H1 (cell line): ENCODE data around the gene HPX. TPM values are rescaled to one million over a fixed set of nuclear protein-coding genes. Genes with fewer than 3 reads are reported as not detected.

Experiments used
- CTCF ChIA-PET: fragments of 300-600 bp; sonication (Branson Sonifier 250); formaldehyde crosslinking; loops from one replicate; lab custom pipeline; 2021; ENCODE audit not compliant: partially characterized antibody; lab: Charles Lee
- POLR2A ChIA-PET: fragments of 300-600 bp; sonication (Branson Sonifier 250); formaldehyde crosslinking; loops from one replicate; lab custom pipeline; 2021; ENCODE audit warnings: inconsistent platforms; ENCODE audit not compliant: partially characterized antibody; lab: Charles Lee
- DNase-seq, 2 experiments: peaks; one replicate each; pipeline versions ENCODE4 v3.0.0 to v3.0.0-alpha.2; 2010 to 2022; ENCODE audit warnings: low spot score in 2 of 2, low read depth in 1 of 2, mixed read lengths in 1 of 2
- FAIRE-seq: peaks from 2 replicates; lab custom pipeline; 2011; peaks lifted over from hg19 to GRCh38; lab: Jason Lieb, UNC
- H2AFZ ChIP-seq: 2 replicates; pipeline ENCODE4 v1.8.1; 2012; ENCODE audit warnings: low read length, inconsistent platforms
- H2AK5ac ChIP-seq: 2 replicates; pipeline ENCODE4 v1.6.1; 2013; ENCODE audit warnings: low read depth, low read length
- H2BK120ac ChIP-seq: replicated peaks from 2 replicates; pipeline ENCODE3; 2013; ENCODE audit warnings: low read depth, low read length, inconsistent platforms
- H2BK12ac ChIP-seq: 2 replicates; pipeline ENCODE4 v1.6.1; 2013; ENCODE audit warnings: low read depth, low read length
- H2BK15ac ChIP-seq: 2 replicates; pipeline ENCODE4 v1.6.1; 2013; ENCODE audit warnings: low read length
- H2BK20ac ChIP-seq: 2 replicates; pipeline ENCODE4 v1.6.1; 2013; ENCODE audit warnings: low read length
- H2BK5ac ChIP-seq: 2 replicates; pipeline ENCODE4 v1.6.1; 2013; ENCODE audit warnings: low read depth, low read length
- H3K14ac ChIP-seq: 2 replicates; pipeline ENCODE4 v1.6.1; 2013; ENCODE audit warnings: inconsistent platforms; ENCODE audit not compliant: insufficient read length
- H3K18ac ChIP-seq: 2 replicates; pipeline ENCODE4 v1.6.1; 2013; ENCODE audit warnings: low read length; ENCODE audit errors: extremely low read depth
- H3K23ac ChIP-seq: 2 replicates; pipeline ENCODE4 v1.6.1; 2013; ENCODE audit warnings: inconsistent platforms; ENCODE audit not compliant: insufficient read length
- H3K23me2 ChIP-seq: 2 replicates; pipeline ENCODE4 v1.6.1; 2013; ENCODE audit warnings: low read depth, low read length
- H3K27ac ChIP-seq: 2 replicates; pipeline ENCODE4 v1.6.1; 2011; ENCODE audit warnings: low read depth, low read length, inconsistent platforms
- H3K27me3 ChIP-seq, 4 experiments: replicated peaks in 1 of 4; 1 replicate in 1 of 4; 2 replicates in 3 of 4; pipeline versions ENCODE4 v1.6.1 to v1.8.1; 2011 to 2013; ENCODE audit warnings: low read length in 3 of 4, mild to moderate bottlenecking in 3 of 4, inconsistent platforms in 2 of 4, mixed read lengths in 2 of 4, moderate library complexity in 1 of 4; ENCODE audit not compliant: control insufficient read depth in 3 of 4, insufficient read depth in 3 of 4; ENCODE audit errors: extremely low read depth in 1 of 4
- H3K36me3 ChIP-seq, 4 experiments: 2 replicates each; pipeline versions ENCODE4 v1.6.1 to v1.8.1; 2011 to 2013; ENCODE audit warnings: mild to moderate bottlenecking in 4 of 4, low read length in 3 of 4, moderate library complexity in 2 of 4, control low read depth in 1 of 4, inconsistent platforms in 1 of 4; ENCODE audit not compliant: insufficient read depth in 4 of 4, control insufficient read depth in 2 of 4
- H3K4ac ChIP-seq: replicated peaks from 2 replicates; pipeline ENCODE3; 2013; ENCODE audit warnings: low read length, low read depth, mixed read lengths, inconsistent platforms; ENCODE audit not compliant: insufficient read length
- H3K4me1 ChIP-seq, 4 experiments: replicated peaks in 1 of 4; 1 replicate in 1 of 4; 2 replicates in 3 of 4; pipeline versions ENCODE4 v1.6.1 to v1.8.1; 2011 to 2013; ENCODE audit warnings: low read length in 3 of 4, inconsistent platforms in 2 of 4, mixed read lengths in 1 of 4; ENCODE audit not compliant: insufficient read depth in 4 of 4, control insufficient read depth in 3 of 4
- H3K4me2 ChIP-seq, 2 experiments: 2 replicates each; pipeline versions ENCODE4 v1.6.1 to v1.8.1; 2011 to 2013; ENCODE audit warnings: low read depth in 2 of 2, low read length in 2 of 2, control low read depth in 1 of 2, inconsistent platforms in 1 of 2, mild to moderate bottlenecking in 1 of 2; ENCODE audit not compliant: insufficient read depth in 1 of 2
- H3K4me3 ChIP-seq, 4 experiments: fragments of 200-600, 300-600 bp in 1 of 4; sonication (generic), shearing (Covaris generic), sonication (Bioruptor Twin) in 1 of 4; 2 replicates each; pipeline versions ENCODE4 v1.5.1 to v1.8.1; 2011 to 2016; ENCODE audit warnings: low read length in 4 of 4, low read depth in 3 of 4, control low read depth in 2 of 4, inconsistent platforms in 2 of 4, mild to moderate bottlenecking in 2 of 4, mixed read lengths in 1 of 4, moderate library complexity in 1 of 4; ENCODE audit not compliant: insufficient read depth in 2 of 4; ENCODE audit errors: extremely low read depth in 1 of 4
- H3K56ac ChIP-seq: replicated peaks from 2 replicates; pipeline ENCODE3; 2013; ENCODE audit warnings: low read depth, mild to moderate bottlenecking, mixed read lengths, low read length, inconsistent platforms; ENCODE audit not compliant: insufficient read length
- H3K79me1 ChIP-seq: 2 replicates; pipeline ENCODE4 v1.6.1; 2013; ENCODE audit warnings: low read depth, low read length, control low read depth
- H3K79me2 ChIP-seq, 2 experiments: 2 replicates each; pipeline versions ENCODE4 v1.6.1 to v1.8.1; 2012 to 2013; ENCODE audit warnings: low read length in 2 of 2, mild to moderate bottlenecking in 2 of 2, inconsistent platforms in 1 of 2; ENCODE audit not compliant: insufficient read depth in 2 of 2, control insufficient read depth in 1 of 2
- H3K9ac ChIP-seq, 4 experiments: replicated peaks in 1 of 4; 1 replicate in 1 of 4; 2 replicates in 3 of 4; pipeline versions ENCODE4 v1.6.1 to v1.8.1; 2011 to 2013; ENCODE audit warnings: low read depth in 3 of 4, low read length in 3 of 4, control low read depth in 2 of 4, mild to moderate bottlenecking in 2 of 4, moderate library complexity in 2 of 4, inconsistent platforms in 1 of 4; ENCODE audit errors: extremely low read depth in 1 of 4
- H3K9me3 ChIP-seq, 2 experiments: 2 replicates each; pipeline versions ENCODE4 v1.6.1 to v1.8.1; 2012 to 2013; ENCODE audit warnings: mild to moderate bottlenecking in 2 of 2, moderate library complexity in 2 of 2, control low read depth in 1 of 2, inconsistent platforms in 1 of 2, low read depth in 1 of 2, low read length in 1 of 2, mixed read lengths in 1 of 2; ENCODE audit not compliant: insufficient read depth in 2 of 2
- H4K20me1 ChIP-seq, 2 experiments: replicated peaks in 1 of 2; 2 replicates each; pipeline versions ENCODE3 to v1.8.1; 2011 to 2013; ENCODE audit warnings: inconsistent platforms in 2 of 2, low read length in 2 of 2, mild to moderate bottlenecking in 1 of 2; ENCODE audit not compliant: insufficient read depth in 2 of 2, control insufficient read depth in 1 of 2
- H4K5ac ChIP-seq: 2 replicates; pipeline ENCODE4 v1.6.1; 2013; ENCODE audit warnings: low read length, low read depth, mixed read lengths, inconsistent platforms; ENCODE audit not compliant: insufficient read length
- H4K8ac ChIP-seq: 2 replicates; pipeline ENCODE4 v1.8.0; 2013; ENCODE audit warnings: mild to moderate bottlenecking, moderate library complexity, low read length, inconsistent platforms; ENCODE audit not compliant: insufficient read depth; ENCODE audit errors: extremely low read depth
- H4K91ac ChIP-seq: replicated peaks from 2 replicates; pipeline ENCODE3; 2013; ENCODE audit warnings: low read length, mixed read lengths, inconsistent platforms; ENCODE audit not compliant: insufficient read length
- BACH1 ChIP-seq: IDR thresholded peaks from 2 replicates; pipeline ENCODE4 v1.6.1; 2012; ENCODE audit warnings: low read length, improper control_type of control experiment
- CEBPB ChIP-seq: IDR thresholded peaks from 2 replicates; pipeline ENCODE4 v1.6.1; 2012; ENCODE audit warnings: low read depth, low read length
- HDAC2 ChIP-seq, 2 experiments: fragments of 300-600 bp in 1 of 2; sonication (generic) in 1 of 2; IDR thresholded peaks; 2 replicates each; pipeline ENCODE4 v1.6.1; 2011 to 2012; ENCODE audit warnings: low read depth in 2 of 2, low read length in 2 of 2, mild to moderate bottlenecking in 2 of 2, moderate library complexity in 2 of 2, borderline replicate concordance in 1 of 2, inconsistent platforms in 1 of 2
- HDAC6 ChIP-seq: IDR thresholded peaks from one replicate; pipeline ENCODE4 v1.7.1; 2012; ENCODE audit warnings: low read depth, mild to moderate bottlenecking, inconsistent platforms, low read length, moderate library complexity
- POLR2AphosphoS5 ChIP-seq: IDR thresholded peaks from 2 replicates; pipeline ENCODE4 v1.6.1; 2011; ENCODE audit warnings: low read depth, low read length
- RAD21 ChIP-seq, 2 experiments: IDR thresholded peaks in 1 of 2; conservative IDR thresholded peaks in 1 of 2; 2 replicates each; pipeline ENCODE4 v1.6.1; 2011; ENCODE audit warnings: low read depth in 2 of 2, low read length in 2 of 2, improper control_type of control experiment in 1 of 2, inconsistent platforms in 1 of 2, mild to moderate bottlenecking in 1 of 2, moderate library complexity in 1 of 2
- TAF1 ChIP-seq: IDR thresholded peaks from 2 replicates; pipeline ENCODE4 v1.6.1; 2011; ENCODE audit warnings: mild to moderate bottlenecking, low read depth, low read length
- ZNF274 ChIP-seq: IDR thresholded peaks from 2 replicates; pipeline ENCODE4 v1.7.0; 2012; ENCODE audit warnings: low read length, borderline replicate concordance; ENCODE audit errors: extremely low read depth
- WGBS, 2 experiments: shearing (Covaris generic) in 1 of 2; methylation state at CpG; one replicate each; pipeline versions ENCODE4 v1.1.6 to v1.1.7; 2013 to 2015; ENCODE audit warnings: low lambda C conversion rate in 2 of 2, mixed read lengths in 2 of 2, inconsistent platforms in 1 of 2, low coverage in 1 of 2, missing lambda C conversion rate in 1 of 2; ENCODE audit not compliant: insufficient replicate concordance in 2 of 2, insufficient coverage in 1 of 2, insufficient read length in 1 of 2; ENCODE audit errors: extremely low coverage in 1 of 2, missing lambda C conversion rate in 1 of 2; 5-methylcytosine and 5-hydroxymethylcytosine counted together
- polyA plus RNA-seq, 7 experiments: library from polyadenylated mRNA; depleted of rRNA in 3 of 7; stranded (reverse) in 5 of 7; unstranded in 2 of 7; fragments of >200 nt in 5 of 7; fragments of 200-250 nt in 2 of 7; gene quantifications; 1 replicate in 5 of 7; 2 replicates in 1 of 7; 4 replicates in 1 of 7; pipeline versions ENCODE4 v1.2.1 to v1.2.3, GENCODE V29; 2011 to 2013; ENCODE audit warnings: missing spikeins in 2 of 7, mixed read lengths in 2 of 7
- total RNA-seq: library from RNA; stranded (reverse); fragmentation: NEBNext Ultra II Directional; extraction: Animal tissue kit (Norgen Biotek cat#: 25700); gene quantifications from 2 replicates; pipeline ENCODE4 v1.2.1, GENCODE V29; 2021

Gene HPX
- total and polyA plus RNA-seq, 2 of the 8 experiments (the other 6 are each of a cell fraction or from before 2014, with no cell fraction given) = 0.80 to 0.97 TPM

GRCh38 chr11:6472934-6473333, 32.1 kb upstream of the HPX start:
- no peak for DNase-seq
- Histone ChIP-seq H2BK20ac (no peak overlapping the region), H2BK15ac (no peak overlapping the region), H3K9ac (no peak overlapping the region; a peak in 1 of 7 replicates), H3K4me2 (peak overlapping the region; percentile 80 to 99), H3K36me3 (peaks cover 9 to 16% (median 12%) of the 10 kb centered on the region in 4 experiments; a peak in 7 of 8 replicates), H2AK5ac (no peak overlapping the region), H4K20me1 (peaks cover 1 to 3% of the 10 kb centered on the region in 2 experiments), H3K9me3 (no peaks in the 10 kb centered on the region), H3K4ac (no peak overlapping the region), H3K27ac (no peak overlapping the region), H3K79me2 (no peaks in the 10 kb centered on the region), H3K4me3 (peak overlapping the region; percentile 43 to 97 (median 77)), H4K91ac (no peak overlapping the region), H2BK120ac (no peak overlapping the region), H3K23me2 (peaks cover 10% of the 10 kb centered on the region; the same call in 1 of the 2 replicates), H3K18ac (no peak overlapping the region), H4K8ac (no peak overlapping the region), H2AFZ (no peak overlapping the region), H3K4me1 (peaks cover 10 to 21% (median 15%) of the 10 kb centered on the region in 4 experiments), H3K27me3 (no peaks in the 10 kb centered on the region; a peak in 1 of 7 replicates), H3K23ac (no peak overlapping the region), H3K56ac (no peak overlapping the region), H3K14ac (no peak overlapping the region), H2BK5ac (no peak overlapping the region), H2BK12ac (no peak overlapping the region), H3K79me1 (no peaks in the 10 kb centered on the region), H4K5ac (no peak overlapping the region)
- ChIA-PET POLR2A (interaction anchor here (0.8 to 1.7 kb wide), 6 partner anchors 11 to 134 kb away, joined by 3 to 12 read pairs (median 4); partner anchors contain the start of gene DNHD1), CTCF (interaction anchor here (1.1 to 7.0 kb wide), 5 partner anchors 18 to 94 kb away, joined by 3 to 69 read pairs (median 13); no protein-coding TSS in a partner anchor)
- WGBS, 2 experiments = 29% methylated on average over 1 of the region's 1 CpG; no CpG with 5 or more reads in 1 of the 2 experiments
- no peak for FAIRE-seq
- TF ChIP-seq BACH1 (no peak), RAD21 (IDR thresholded peaks at IDR 0.05 in 1 of 2, conservative IDR thresholded peaks at IDR 0.05 in 1 of 2; ENCODE audit: low read depth in 2 of 2, low read length in 2 of 2) (no peak), TAF1 (no peak), HDAC6 (no peak), ZNF274 (no peak), HDAC2 (IDR thresholded peaks at IDR 0.05; ENCODE audit: borderline replicate concordance in 1 of 2, low read depth in 2 of 2, low read length in 2 of 2) (no peak), POLR2AphosphoS5 (no peak), CEBPB (no peak)
